Heart left ventricle (tissue), 13 donors: Measurements from ENCODE around the gene TRIM44.
"Not testable (repeated sequence)": the region's sequence is repeated elsewhere in the genome, so short reads cannot be mapped to it uniquely, and the experiment has no call there.

Experiments
- POLR2A ChIP-seq, 2 donors: fragments of 450-650 bp; IDR thresholded peaks; one replicate each; pipeline ENCODE4 v1.6.1; 2017; ENCODE audit warnings: antibody characterized with exemption in 2 of 2, mild to moderate bottlenecking in 2 of 2, moderate library complexity in 2 of 2
- TF ChIP-seq, protein P1 (sequence below), 12 donors: fragments of 200-600 bp; sonication (generic) in 4 of 12; IDR thresholded peaks; one replicate each; pipeline versions ENCODE4 v1.5.0 to v1.8.0; 2018 to 2022; ENCODE audit warnings: antibody characterized with exemption in 12 of 12, mild to moderate bottlenecking in 5 of 12
- donor health status: ischemic (EF 13 %, LVEDD 7.1; RV severe dilation, severe dysfunction).
- donor health status: DM: no; HTN: yes; CAD: no.
- donor health status: DM: no; HTN: no; CAD: no.
- donor health status: ischemic (EF 25% LVEDD 6.9; RV normal size, moderate dysfunction).
- donor health status: ischemic (EF 25% LVEDD 5.7; RV mildly dilated, moderate dysfunction).
- donor health status: ischemic (EF 35%, LVEDD 5.7; RV mildly dilated, moderate dysfunction).
- donor health status: nonischemic (EF 11% LVEDD 7.7; RV severe dilation, severe dysfunction).
- donor health status: DM: yes; HTN: yes; CAD: no.
- donor health status: PGD.
- donor health status: ischemic (EF 29% LVEDD 5.4; RV normal size, mild dysfunction).
- donor health status: nonischemic (EF 23%, LVEDD 6.1; RV moderate dilation, normal function).

DNA sequence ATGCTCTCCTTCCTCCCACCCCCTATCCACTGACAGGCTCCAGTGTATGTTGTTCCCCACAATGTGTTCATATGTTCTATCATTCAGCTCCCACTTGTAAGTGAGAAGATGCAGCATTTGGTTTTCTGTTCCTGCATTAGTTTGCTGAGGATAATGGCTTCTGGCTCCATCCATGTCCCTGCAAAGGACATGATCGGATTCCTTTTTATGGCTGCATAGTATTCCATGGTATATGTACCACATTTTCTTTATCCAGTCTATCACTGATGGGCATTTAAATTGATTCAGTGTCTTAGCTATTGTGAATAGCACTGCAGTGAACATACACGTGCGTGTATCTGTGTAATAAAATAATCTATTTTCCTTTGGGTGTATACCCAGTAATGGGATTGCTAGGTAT, 5.8 kb downstream of the TRIM44 start:
- TF ChIP-seq, protein P1, sequence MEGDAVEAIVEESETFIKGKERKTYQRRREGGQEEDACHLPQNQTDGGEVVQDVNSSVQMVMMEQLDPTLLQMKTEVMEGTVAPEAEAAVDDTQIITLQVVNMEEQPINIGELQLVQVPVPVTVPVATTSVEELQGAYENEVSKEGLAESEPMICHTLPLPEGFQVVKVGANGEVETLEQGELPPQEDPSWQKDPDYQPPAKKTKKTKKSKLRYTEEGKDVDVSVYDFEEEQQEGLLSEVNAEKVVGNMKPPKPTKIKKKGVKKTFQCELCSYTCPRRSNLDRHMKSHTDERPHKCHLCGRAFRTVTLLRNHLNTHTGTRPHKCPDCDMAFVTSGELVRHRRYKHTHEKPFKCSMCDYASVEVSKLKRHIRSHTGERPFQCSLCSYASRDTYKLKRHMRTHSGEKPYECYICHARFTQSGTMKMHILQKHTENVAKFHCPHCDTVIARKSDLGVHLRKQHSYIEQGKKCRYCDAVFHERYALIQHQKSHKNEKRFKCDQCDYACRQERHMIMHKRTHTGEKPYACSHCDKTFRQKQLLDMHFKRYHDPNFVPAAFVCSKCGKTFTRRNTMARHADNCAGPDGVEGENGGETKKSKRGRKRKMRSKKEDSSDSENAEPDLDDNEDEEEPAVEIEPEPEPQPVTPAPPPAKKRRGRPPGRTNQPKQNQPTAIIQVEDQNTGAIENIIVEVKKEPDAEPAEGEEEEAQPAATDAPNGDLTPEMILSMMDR (IDR thresholded peaks at IDR 0.05), result not testable (repeated sequence)
- TF ChIP-seq POLR2A (IDR thresholded peaks at IDR 0.05), result not testable (repeated sequence)
